ENCODE measurements around the gene MYH9. TPM values are rescaled to one million over a fixed set of nuclear protein-coding genes. Genes with fewer than 3 reads are reported as not detected.

MYH9 gene
- total RNA-seq, 1 experiment from 2014 or later: 258 TPM

DNA sequence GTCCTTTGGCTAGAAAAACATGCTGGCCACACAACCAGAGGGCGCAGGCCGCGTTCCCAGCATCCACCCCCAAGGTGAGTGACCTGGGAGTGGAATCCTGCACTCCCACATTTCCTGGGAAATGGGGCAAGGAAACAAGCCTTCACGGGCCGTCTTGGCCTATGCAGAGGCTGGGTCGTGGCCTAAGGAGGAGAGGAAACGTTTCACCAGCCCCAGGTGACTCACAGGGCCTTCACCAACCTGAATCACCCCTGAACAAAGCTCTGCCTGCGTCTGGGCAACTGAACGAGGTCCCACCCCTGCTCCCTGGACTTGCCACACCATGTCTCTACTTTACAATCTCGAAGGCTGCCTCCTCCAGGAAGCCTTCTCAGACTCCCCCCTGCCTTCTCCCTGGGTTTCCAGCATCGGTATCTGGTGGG, 13.2 kb downstream of the MYH9 start:
- CTCF ChIA-PET: no interaction called here
- intact Hi-C loops (cut with micrococcal nuclease): loop anchor here (5.0 kb wide), 1 partner anchor 98 kb away; no protein-coding TSS in a partner anchor
- TF ChIP-seq, protein P1, sequence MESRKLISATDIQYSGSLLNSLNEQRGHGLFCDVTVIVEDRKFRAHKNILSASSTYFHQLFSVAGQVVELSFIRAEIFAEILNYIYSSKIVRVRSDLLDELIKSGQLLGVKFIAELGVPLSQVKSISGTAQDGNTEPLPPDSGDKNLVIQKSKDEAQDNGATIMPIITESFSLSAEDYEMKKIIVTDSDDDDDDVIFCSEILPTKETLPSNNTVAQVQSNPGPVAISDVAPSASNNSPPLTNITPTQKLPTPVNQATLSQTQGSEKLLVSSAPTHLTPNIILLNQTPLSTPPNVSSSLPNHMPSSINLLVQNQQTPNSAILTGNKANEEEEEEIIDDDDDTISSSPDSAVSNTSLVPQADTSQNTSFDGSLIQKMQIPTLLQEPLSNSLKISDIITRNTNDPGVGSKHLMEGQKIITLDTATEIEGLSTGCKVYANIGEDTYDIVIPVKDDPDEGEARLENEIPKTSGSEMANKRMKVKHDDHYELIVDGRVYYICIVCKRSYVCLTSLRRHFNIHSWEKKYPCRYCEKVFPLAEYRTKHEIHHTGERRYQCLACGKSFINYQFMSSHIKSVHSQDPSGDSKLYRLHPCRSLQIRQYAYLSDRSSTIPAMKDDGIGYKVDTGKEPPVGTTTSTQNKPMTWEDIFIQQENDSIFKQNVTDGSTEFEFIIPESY (IDR thresholded peaks at IDR 0.05; ENCODE audit: extremely low read depth, insufficient replicate concordance, low read length): no peak
- TF ChIP-seq JUND (IDR thresholded peaks at IDR 0.05) (peak; percentile 76), CBX3 (IDR thresholded peaks at IDR 0.05; ENCODE audit: low read depth) (peak; percentile 95), YY1 (IDR thresholded peaks at IDR 0.05; ENCODE audit: extremely low read depth, insufficient replicate concordance, low read depth, low read length) (no peak), EZH2phosphoT487 (IDR thresholded peaks at IDR 0.05; ENCODE audit: borderline replicate concordance) (no peak), ELF1 (IDR thresholded peaks at IDR 0.05; ENCODE audit: borderline replicate concordance, low read depth) (no peak), RAD21 (IDR thresholded peaks at IDR 0.05; ENCODE audit: low read depth) (no peak; the same call in 1 of the 2 replicates), EGR1 (IDR thresholded peaks at IDR 0.05; ENCODE audit: low read depth) (no peak), SRF (IDR thresholded peaks at IDR 0.05; ENCODE audit: low read depth) (0 out of 2 replicates have a peak, but pooled peaks have one; percentile 49), SIN3A (IDR thresholded peaks at IDR 0.05; ENCODE audit: low read depth) (peak; percentile 43; the same call in 1 of the 2 replicates), EZH2 (IDR thresholded peaks at IDR 0.05) (no peak), FOSL1 (IDR thresholded peaks at IDR 0.05; ENCODE audit: low read depth) (peak; percentile 83), POLR2AphosphoS5 (IDR thresholded peaks at IDR 0.05; ENCODE audit: low read depth, low read length) (peak; percentile 38; the same call in 1 of the 2 replicates), ZNF274 (IDR thresholded peaks at IDR 0.05; ENCODE audit: low read depth, low read length) (no peak), ZFX (IDR thresholded peaks at IDR 0.05) (no peak), CEBPB (IDR thresholded peaks at IDR 0.05; ENCODE audit: low read depth) (peak; percentile 67), POLR2A (IDR thresholded peaks at IDR 0.05; ENCODE audit: borderline replicate concordance, extremely low read depth, insufficient read depth, insufficient read length) (no peak)
- TF ChIP-seq, protein P2, sequence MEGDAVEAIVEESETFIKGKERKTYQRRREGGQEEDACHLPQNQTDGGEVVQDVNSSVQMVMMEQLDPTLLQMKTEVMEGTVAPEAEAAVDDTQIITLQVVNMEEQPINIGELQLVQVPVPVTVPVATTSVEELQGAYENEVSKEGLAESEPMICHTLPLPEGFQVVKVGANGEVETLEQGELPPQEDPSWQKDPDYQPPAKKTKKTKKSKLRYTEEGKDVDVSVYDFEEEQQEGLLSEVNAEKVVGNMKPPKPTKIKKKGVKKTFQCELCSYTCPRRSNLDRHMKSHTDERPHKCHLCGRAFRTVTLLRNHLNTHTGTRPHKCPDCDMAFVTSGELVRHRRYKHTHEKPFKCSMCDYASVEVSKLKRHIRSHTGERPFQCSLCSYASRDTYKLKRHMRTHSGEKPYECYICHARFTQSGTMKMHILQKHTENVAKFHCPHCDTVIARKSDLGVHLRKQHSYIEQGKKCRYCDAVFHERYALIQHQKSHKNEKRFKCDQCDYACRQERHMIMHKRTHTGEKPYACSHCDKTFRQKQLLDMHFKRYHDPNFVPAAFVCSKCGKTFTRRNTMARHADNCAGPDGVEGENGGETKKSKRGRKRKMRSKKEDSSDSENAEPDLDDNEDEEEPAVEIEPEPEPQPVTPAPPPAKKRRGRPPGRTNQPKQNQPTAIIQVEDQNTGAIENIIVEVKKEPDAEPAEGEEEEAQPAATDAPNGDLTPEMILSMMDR (IDR thresholded peaks at IDR 0.05 in 2 of 3, conservative IDR thresholded peaks at IDR 0.05 in 1 of 3; ENCODE audit: borderline replicate concordance in 1 of 3, insufficient read depth in 1 of 3, low read depth in 2 of 3, low read length in 2 of 3): no peak
- TF ChIP-seq, protein P3, sequence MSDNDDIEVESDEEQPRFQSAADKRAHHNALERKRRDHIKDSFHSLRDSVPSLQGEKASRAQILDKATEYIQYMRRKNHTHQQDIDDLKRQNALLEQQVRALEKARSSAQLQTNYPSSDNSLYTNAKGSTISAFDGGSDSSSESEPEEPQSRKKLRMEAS (IDR thresholded peaks at IDR 0.05): peak; percentile 79
- TF ChIP-seq, protein P4, sequence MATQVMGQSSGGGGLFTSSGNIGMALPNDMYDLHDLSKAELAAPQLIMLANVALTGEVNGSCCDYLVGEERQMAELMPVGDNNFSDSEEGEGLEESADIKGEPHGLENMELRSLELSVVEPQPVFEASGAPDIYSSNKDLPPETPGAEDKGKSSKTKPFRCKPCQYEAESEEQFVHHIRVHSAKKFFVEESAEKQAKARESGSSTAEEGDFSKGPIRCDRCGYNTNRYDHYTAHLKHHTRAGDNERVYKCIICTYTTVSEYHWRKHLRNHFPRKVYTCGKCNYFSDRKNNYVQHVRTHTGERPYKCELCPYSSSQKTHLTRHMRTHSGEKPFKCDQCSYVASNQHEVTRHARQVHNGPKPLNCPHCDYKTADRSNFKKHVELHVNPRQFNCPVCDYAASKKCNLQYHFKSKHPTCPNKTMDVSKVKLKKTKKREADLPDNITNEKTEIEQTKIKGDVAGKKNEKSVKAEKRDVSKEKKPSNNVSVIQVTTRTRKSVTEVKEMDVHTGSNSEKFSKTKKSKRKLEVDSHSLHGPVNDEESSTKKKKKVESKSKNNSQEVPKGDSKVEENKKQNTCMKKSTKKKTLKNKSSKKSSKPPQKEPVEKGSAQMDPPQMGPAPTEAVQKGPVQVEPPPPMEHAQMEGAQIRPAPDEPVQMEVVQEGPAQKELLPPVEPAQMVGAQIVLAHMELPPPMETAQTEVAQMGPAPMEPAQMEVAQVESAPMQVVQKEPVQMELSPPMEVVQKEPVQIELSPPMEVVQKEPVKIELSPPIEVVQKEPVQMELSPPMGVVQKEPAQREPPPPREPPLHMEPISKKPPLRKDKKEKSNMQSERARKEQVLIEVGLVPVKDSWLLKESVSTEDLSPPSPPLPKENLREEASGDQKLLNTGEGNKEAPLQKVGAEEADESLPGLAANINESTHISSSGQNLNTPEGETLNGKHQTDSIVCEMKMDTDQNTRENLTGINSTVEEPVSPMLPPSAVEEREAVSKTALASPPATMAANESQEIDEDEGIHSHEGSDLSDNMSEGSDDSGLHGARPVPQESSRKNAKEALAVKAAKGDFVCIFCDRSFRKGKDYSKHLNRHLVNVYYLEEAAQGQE (IDR thresholded peaks at IDR 0.05; ENCODE audit: low read depth): no peak
- TF ChIP-seq, protein P5, sequence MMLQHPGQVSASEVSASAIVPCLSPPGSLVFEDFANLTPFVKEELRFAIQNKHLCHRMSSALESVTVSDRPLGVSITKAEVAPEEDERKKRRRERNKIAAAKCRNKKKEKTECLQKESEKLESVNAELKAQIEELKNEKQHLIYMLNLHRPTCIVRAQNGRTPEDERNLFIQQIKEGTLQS (IDR thresholded peaks at IDR 0.05): no peak

More for the DNA sequence above, 13.2 kb downstream of the MYH9 start:
- H3K4me1 ChIP-seq (ENCODE audit: control insufficient read depth in 1 of 2, insufficient read depth in 2 of 2, low read length in 2 of 2): peaks cover 79 to 93% of the 10 kb centered on the region in 2 experiments
- ATAC-seq (peak; percentile 85), DNase-seq (ENCODE audit: low read depth, low spot score) (peak; percentile 80)
- H3K4me3 ChIP-seq (replicated peaks in 1 of 2; ENCODE audit: low read depth in 1 of 2, low read length in 2 of 2): peak overlapping the region in 1 of 2 experiments; percentile 36; a peak in 2 of 4 replicates
- RAD21 ChIA-PET (ENCODE audit: low non-redundant PET in 1 of 2, low total read pairs in 2 of 2, uncharacterized antibody in 2 of 2, unreplicated experiment in 2 of 2): no interaction called here
- H3K79me2 ChIP-seq (ENCODE audit: insufficient read depth, low read length): peaks cover 100% of the 10 kb centered on the region
- H3K4me2 ChIP-seq (ENCODE audit: low read length): peak overlapping the region; percentile 75
- no peaks in the 10 kb centered on the region for H3K9me3 ChIP-seq (ENCODE audit: control insufficient read depth in 1 of 2, insufficient read depth in 1 of 2, low read depth in 1 of 2, low read length in 2 of 2)
- H4K20me1 ChIP-seq (ENCODE audit: insufficient read depth): peaks cover 12% of the 10 kb centered on the region; the same call in 1 of the 2 replicates
- peak overlapping the region; percentile 64 for H3K27ac ChIP-seq (ENCODE audit: low read depth, low read length)
- H2AFZ ChIP-seq (ENCODE audit: low read depth, low read length, poor library complexity, severe bottlenecking): no peak overlapping the region
- H3K9ac ChIP-seq (ENCODE audit: low read length): peak overlapping the region; percentile 54
- no TSS peak for BruUV-seq (replicated peaks)
- no peaks in the 10 kb centered on the region for H3K27me3 ChIP-seq (ENCODE audit: insufficient read depth, low read length)
- POLR2A ChIA-PET: interaction anchor here (1.3 to 6.2 kb wide), 3 partner anchors 9 to 31 kb away, joined by 3 to 37 read pairs (median 3); partner anchors contain the start of gene MYH9
- peaks cover 0 to 5% of the 10 kb centered on the region in 2 experiments; a peak in 1 of 4 replicates for H3K36me3 ChIP-seq (ENCODE audit: control insufficient read depth in 1 of 2, insufficient read depth in 2 of 2, low read length in 2 of 2)
- H3K9me2 ChIP-seq (ENCODE audit: insufficient read depth): no peaks in the 10 kb centered on the region

Measured in HCT116 (cell line).